GM23338 (cell line): ENCODE data around the gene MEGF11. TPM values are rescaled to one million over a fixed set of nuclear protein-coding genes. Genes with fewer than 3 reads are reported as not detected.

Experiments
- ATAC-seq: fragments of 200-7000 bp; cut with Tn5 transposase; 3 replicates; pipeline ENCODE4 v1.9.1; 2020
- DNase-seq: peaks from one replicate; pipeline ENCODE4 v3.0.0-alpha.2; 2015; ENCODE audit warnings: low spot score
- H2AFZ ChIP-seq: fragments of 200-600 bp; sonication (generic); 2 replicates; pipeline ENCODE4 v1.8.0; 2016; ENCODE audit warnings: antibody characterized with exemption, mild to moderate bottlenecking, moderate library complexity
- H3F3A ChIP-seq: fragments of 200-600 bp; sonication (generic); replicated peaks from 2 replicates; pipeline ENCODE4 v1.8.0; 2017; ENCODE audit warnings: antibody characterized with exemption, mixed run types, low read depth
- H3K27ac ChIP-seq: fragments of 200-600 bp; sonication (generic); 2 replicates; pipeline ENCODE4 v1.6.1; 2016; ENCODE audit warnings: low read depth
- H3K27me3 ChIP-seq: fragments of 200-600 bp; sonication (generic); 2 replicates; pipeline ENCODE4 v1.8.0; 2016; ENCODE audit warnings: mild to moderate bottlenecking, mixed run types, moderate library complexity; ENCODE audit not compliant: insufficient read depth
- H3K36me3 ChIP-seq: fragments of 200-600 bp; sonication (generic); 2 replicates; pipeline ENCODE4 v1.8.0; 2016; ENCODE audit warnings: mild to moderate bottlenecking; ENCODE audit not compliant: insufficient read depth
- H3K4me1 ChIP-seq: fragments of 200-600 bp; sonication (generic); 2 replicates; pipeline ENCODE4 v1.8.0; 2016; ENCODE audit warnings: mild to moderate bottlenecking, moderate library complexity; ENCODE audit not compliant: insufficient read depth
- H3K4me2 ChIP-seq: fragments of 200-600 bp; sonication (generic); 2 replicates; pipeline ENCODE4 v1.7.1; 2017; ENCODE audit warnings: mixed run types
- H3K4me3 ChIP-seq: fragments of 200-600 bp; sonication (generic); 2 replicates; pipeline ENCODE4 v1.6.1; 2016; ENCODE audit warnings: mixed run types
- H3K79me2 ChIP-seq: fragments of 200-600 bp; sonication (generic); replicated peaks from 2 replicates; pipeline ENCODE4 v1.8.0; 2017; ENCODE audit warnings: mild to moderate bottlenecking; ENCODE audit not compliant: insufficient read depth
- H3K9me2 ChIP-seq: fragments of 200-600 bp; sonication (generic); 2 replicates; pipeline ENCODE4 v1.8.0; 2017; ENCODE audit not compliant: insufficient read depth
- H4K20me1 ChIP-seq: fragments of 200-600 bp; sonication (generic); replicated peaks from 2 replicates; pipeline ENCODE4 v1.8.0; 2017; ENCODE audit warnings: mild to moderate bottlenecking; ENCODE audit not compliant: insufficient read depth
- H3K27ac Mint-ChIP-seq: 2 replicates; pipeline ENCODE4 v1.8.0; 2020; ENCODE audit warnings: inconsistent platforms, mild to moderate bottlenecking, moderate library complexity, mixed read lengths
- H3K27me3 Mint-ChIP-seq: 3 replicates; pipeline ENCODE4 v1.8.0; 2022; ENCODE audit warnings: low read depth, mild to moderate bottlenecking, moderate library complexity, mixed read lengths, inconsistent platforms; ENCODE audit not compliant: insufficient read depth, poor library complexity
- H3K36me3 Mint-ChIP-seq: 3 replicates; pipeline ENCODE4 v1.8.0; 2021; ENCODE audit warnings: low read depth, mild to moderate bottlenecking, inconsistent platforms, moderate library complexity, mixed read lengths
- H3K4me1 Mint-ChIP-seq: 3 replicates; pipeline ENCODE4 v1.8.0; 2020; ENCODE audit warnings: mild to moderate bottlenecking, inconsistent platforms, mixed read lengths
- H3K4me3 Mint-ChIP-seq: 3 replicates; pipeline ENCODE4 v1.8.0; 2021; ENCODE audit warnings: moderate library complexity, mild to moderate bottlenecking, inconsistent platforms, mixed read lengths
- H3K9me3 Mint-ChIP-seq: 3 replicates; pipeline ENCODE4 v1.8.0; 2020; ENCODE audit warnings: moderate library complexity, mild to moderate bottlenecking, inconsistent platforms, mixed read lengths
- CTCF ChIP-seq, 2 experiments: fragments of 200-600 bp in 1 of 2; sonication (generic) in 1 of 2; conservative IDR thresholded peaks; 2 replicates each; pipeline versions ENCODE4 v1.5.1 to v1.6.1; 2016 to 2017; ENCODE audit warnings: antibody characterized with exemption in 2 of 2, low read depth in 2 of 2, mild to moderate bottlenecking in 2 of 2, moderate library complexity in 1 of 2
- ETS1 ChIP-seq: IDR thresholded peaks from 2 replicates; pipeline ENCODE4 v1.6.1; 2016; ENCODE audit warnings: antibody characterized with exemption
- EZH2 ChIP-seq: fragments of 200-600 bp; sonication (generic); IDR thresholded peaks from one replicate; pipeline ENCODE4 v1.8.0; 2017; ENCODE audit warnings: antibody characterized with exemption, mild to moderate bottlenecking, low read depth; ENCODE audit not compliant: unreplicated experiment
- EZH2phosphoT487 ChIP-seq: fragments of 200-600 bp; sonication (generic); IDR thresholded peaks from one replicate; pipeline ENCODE4 v1.8.1; 2018; ENCODE audit warnings: antibody characterized with exemption; ENCODE audit not compliant: unreplicated experiment
- NANOG ChIP-seq: IDR thresholded peaks from 2 replicates; pipeline ENCODE4 v1.6.1; 2016; ENCODE audit warnings: antibody characterized with exemption, borderline replicate concordance
- POLR2AphosphoS5 ChIP-seq: IDR thresholded peaks from 2 replicates; pipeline ENCODE4 v1.6.1; 2016; ENCODE audit warnings: antibody characterized with exemption, low read depth
- ZNF114 ChIP-seq: fragments of 250-450 bp; sonication (Bioruptor Pico); IDR thresholded peaks from 2 replicates; pipeline ENCODE4 v1.5.0; 2020; ENCODE audit warnings: mild to moderate bottlenecking, moderate library complexity
- polyA plus RNA-seq: library from polyadenylated mRNA; unstranded; fragments of >200 nt; fragmentation: Nextera tagmentation; extraction: Ambion mirVana; gene quantifications from 2 replicates; pipeline ENCODE4 v1.2.1, GENCODE V29; 2016
- total RNA-seq: library from RNA; depleted of rRNA; stranded (reverse); fragments of >200 nt; shearing (Covaris generic); gene quantifications from 2 replicates; pipeline ENCODE4 v1.2.3, GENCODE V29; 2014

Gene MEGF11
- total and polyA plus RNA-seq, 2 experiments from 2014 or later: 1.3 to 1.9 TPM

- Histone ChIP-seq H3K79me2 (no peaks in the 10 kb centered on the region), H3K4me3 (no peak overlapping the region), H3K27ac (no peak overlapping the region), H3K4me2 (no peak overlapping the region), H2AFZ (no peak overlapping the region), H3K27me3 (no peaks in the 10 kb centered on the region), H3K4me1 (no peaks in the 10 kb centered on the region), H4K20me1 (no peaks in the 10 kb centered on the region), H3K36me3 (no peaks in the 10 kb centered on the region), H3F3A (no peaks in the 10 kb centered on the region), H3K9me2 (no peaks in the 10 kb centered on the region)
- H3K27ac Mint-ChIP-seq: no peak overlapping the region
- H3K4me1 Mint-ChIP-seq: peaks cover 20% of the 10 kb centered on the region
- no peaks in the 10 kb centered on the region for H3K36me3 Mint-ChIP-seq
- peak; percentile 43 for DNase-seq
- no peak for TF ChIP-seq ETS1
- peak; percentile 19 to 58; a peak in 3 of 4 replicates for TF ChIP-seq CTCF (conservative IDR thresholded peaks at IDR 0.05; ENCODE audit: low read depth in 2 of 2)
- peaks cover 8% of the 10 kb centered on the region for H3K27me3 Mint-ChIP-seq
- H3K9me3 Mint-ChIP-seq: no peaks in the 10 kb centered on the region; the same call in 2 of the 3 replicates
- ATAC-seq: peak; percentile 27
- no peak overlapping the region; the same call in 2 of the 3 replicates for H3K4me3 Mint-ChIP-seq
Measured at GRCh38 chr15:66130496-66131034, 123.0 kb downstream of the MEGF11 start.

- no peaks in the 10 kb centered on the region for H3K27me3 ChIP-seq
- Mint-ChIP-seq H3K4me1 (peaks cover 19% of the 10 kb centered on the region), H3K4me3 (no peak overlapping the region), H3K27me3 (peaks cover 8% of the 10 kb centered on the region), H3K36me3 (no peaks in the 10 kb centered on the region), H3K9me3 (no peaks in the 10 kb centered on the region; the same call in 2 of the 3 replicates), H3K27ac (no peak overlapping the region)
- DNase-seq: no peak
- no peak overlapping the region for H2AFZ ChIP-seq
- H3F3A ChIP-seq: no peaks in the 10 kb centered on the region
- no peak overlapping the region for H3K27ac ChIP-seq
- ATAC-seq: no peak
- TF ChIP-seq ZNF114 (CRISPR knock-in tag) (no peak), EZH2phosphoT487 (no peak)
- no peak overlapping the region for H3K4me2 ChIP-seq
- no peaks in the 10 kb centered on the region for H3K36me3 ChIP-seq
- no peaks in the 10 kb centered on the region for H3K79me2 ChIP-seq
- H4K20me1 ChIP-seq: no peaks in the 10 kb centered on the region
- no peaks in the 10 kb centered on the region for H3K9me2 ChIP-seq
- H3K4me1 ChIP-seq: no peaks in the 10 kb centered on the region
- H3K4me3 ChIP-seq: no peak overlapping the region
Measured at GRCh38 chr15:66129586-66129985, 124.0 kb downstream of the MEGF11 start.

GRCh38 chr15:66128116-66128680 is 125.4 kb downstream of the MEGF11 start:
- no peaks in the 10 kb centered on the region for H3K27me3 ChIP-seq
- no peaks in the 10 kb centered on the region for H3K36me3 Mint-ChIP-seq
- H3K79me2 ChIP-seq: no peaks in the 10 kb centered on the region
- H3K4me3 ChIP-seq: no peak overlapping the region
- H3K4me3 Mint-ChIP-seq: no peak overlapping the region
- peaks cover 20% of the 10 kb centered on the region for H3K4me1 Mint-ChIP-seq
- no peak overlapping the region for H3K27ac Mint-ChIP-seq
- H3K27ac ChIP-seq: no peak overlapping the region
- no peaks in the 10 kb centered on the region for H3F3A ChIP-seq
- no peak overlapping the region for H2AFZ ChIP-seq
- H4K20me1 ChIP-seq: no peaks in the 10 kb centered on the region
- H3K4me2 ChIP-seq: no peak overlapping the region
- no peak for ATAC-seq
- H3K36me3 ChIP-seq: no peaks in the 10 kb centered on the region
- peaks cover 5% of the 10 kb centered on the region for H3K27me3 Mint-ChIP-seq
- no peak for DNase-seq
- no peaks in the 10 kb centered on the region; the same call in 1 of the 2 replicates for H3K4me1 ChIP-seq
- no peaks in the 10 kb centered on the region; the same call in 2 of the 3 replicates for H3K9me3 Mint-ChIP-seq
- no peaks in the 10 kb centered on the region for H3K9me2 ChIP-seq
- TF ChIP-seq EZH2: no peak
- no peak for TF ChIP-seq POLR2AphosphoS5
- TF ChIP-seq EZH2phosphoT487: no peak
- TF ChIP-seq CTCF (conservative IDR thresholded peaks at IDR 0.05; ENCODE audit: low read depth in 2 of 2): no peak
- no peak for TF ChIP-seq NANOG
